Aorta (tissue), 5 donors: ENCODE measurements around the gene BCAS2. TPM values are rescaled to one million over a fixed set of nuclear protein-coding genes. Genes with fewer than 3 reads are reported as not detected.
"Not testable (repeated sequence)": the region's sequence is repeated elsewhere in the genome, so short reads cannot be mapped to it uniquely, and the experiment has no call there.

ENCODE experiments used
- ATAC-seq: fragments of 200-7000 bp; cut with Tn5 transposase; one replicate; pipeline ENCODE4 v1.9.1; 2022; ENCODE audit warnings: moderate library complexity; ENCODE audit not compliant: low FRiP score
- DNase-seq, 2 donors: peaks; one replicate each; pipeline ENCODE4 v3.0.0-alpha.2; 2020
- H3K27ac ChIP-seq, 2 donors: one replicate each; pipeline ENCODE4 v1.5.1; 2013; ENCODE audit warnings: low read length in 2 of 2, mild to moderate bottlenecking in 2 of 2, moderate library complexity in 2 of 2, control low read depth in 1 of 2, inconsistent platforms in 1 of 2, low read depth in 1 of 2
- H3K27me3 ChIP-seq, 2 donors: one replicate each; pipeline ENCODE4 v1.6.1; 2013; ENCODE audit warnings: control low read depth in 1 of 2, low read length in 1 of 2, mild to moderate bottlenecking in 1 of 2, moderate library complexity in 1 of 2; ENCODE audit not compliant: insufficient read depth in 2 of 2, control insufficient read depth in 1 of 2
- H3K36me3 ChIP-seq, 2 donors: one replicate each; pipeline ENCODE4 v1.6.1; 2013; ENCODE audit warnings: control low read depth in 1 of 2, low read length in 1 of 2, mild to moderate bottlenecking in 1 of 2; ENCODE audit not compliant: insufficient read depth in 2 of 2, control insufficient read depth in 1 of 2
- H3K4me1 ChIP-seq, 2 donors: one replicate each; pipeline ENCODE4 v1.6.1; 2013; ENCODE audit warnings: low read length in 2 of 2, control low read depth in 1 of 2, mild to moderate bottlenecking in 1 of 2, moderate library complexity in 1 of 2; ENCODE audit not compliant: insufficient read depth in 2 of 2, control insufficient read depth in 1 of 2
- H3K4me3 ChIP-seq, 2 donors: one replicate each; pipeline ENCODE4 v1.5.1; 2013; ENCODE audit warnings: low read length in 2 of 2, control low read depth in 1 of 2, mild to moderate bottlenecking in 1 of 2
- H3K9me3 ChIP-seq: one replicate; pipeline ENCODE4 v1.6.1; 2013; ENCODE audit warnings: mild to moderate bottlenecking, low read length; ENCODE audit not compliant: control insufficient read depth
- WGBS, 2 donors: extraction: QIAGEN DNeasy Blood & Tissue Kit; methylation state at CpG; one replicate each; pipeline ENCODE4 v1.1.7; 2013; 5-methylcytosine and 5-hydroxymethylcytosine counted together
- intact Hi-C, 2 donors: fragments of 100-400 bp; cut with DNase I; formaldehyde crosslinking; loops; one replicate each; pipeline versions ENCODE4 v1.14.2 to v1.15.0; 2022
- polyA plus RNA-seq, 2 donors: library from polyadenylated mRNA; stranded (reverse); fragments of 200-250 nt; gene quantifications; one replicate each; pipeline ENCODE4 v1.2.3, GENCODE V29; 2013
- total RNA-seq, 2 donors: library from RNA; stranded (reverse); fragmentation: NEBNext Ultra II Directional; extraction: Animal tissue kit (Norgen Biotek cat#: 25700); gene quantifications; one replicate each; pipeline ENCODE4 v1.2.1, GENCODE V29; 2021
- donor health status: healthy with polysubstance abuse.
- donor health status: Bipolar disorder and iron deficiency.
- donor health status: DM: no; HTN: no; CAD: no.
- donor health status: DM: no; HTN: no; CAD: no.
- donor health status: DM: yes; HTN: yes; CAD: no.

The BCAS2 gene
- total and polyA plus RNA-seq, 4 donors, result 23.9 to 38.1 (median 30.7) TPM

DNA sequence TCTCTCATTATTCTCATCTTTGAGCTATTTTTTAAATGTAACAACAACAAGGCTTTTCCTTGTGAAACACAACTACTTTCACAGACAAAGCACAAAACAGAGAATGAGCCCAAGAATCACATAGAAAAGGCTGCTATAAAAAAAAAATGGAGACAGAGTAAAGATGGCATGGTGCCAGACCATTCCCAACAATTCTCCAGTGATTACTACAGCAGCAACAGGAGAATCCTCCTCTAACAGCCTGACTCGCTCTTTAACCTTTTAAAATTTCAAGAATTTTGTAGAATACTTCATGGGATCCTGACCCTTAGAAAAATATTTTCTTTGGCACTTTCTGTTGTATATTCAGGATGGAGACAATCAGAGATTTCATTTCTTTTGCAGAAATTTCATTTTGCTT, 3.8 kb upstream of the BCAS2 start:
- 61 to 63% methylated on average over 1 of the region's 1 CpG for WGBS, 2 donors
- H3K4me1 ChIP-seq, result no peaks in the 10 kb centered on the region
- no peak overlapping the region for H3K4me3 ChIP-seq
- no peak for ATAC-seq
- no peak overlapping the region for H3K27ac ChIP-seq
- no peaks in the 10 kb centered on the region for H3K27me3 ChIP-seq
- no peaks in the 10 kb centered on the region for H3K9me3 ChIP-seq
- peaks cover 2 to 3% of the 10 kb centered on the region in 2 donors for H3K36me3 ChIP-seq
- intact Hi-C loops, result loop anchor here (10.0 kb wide), 2 partner anchors 130 to 240 kb away; partner anchors contain the start of gene NRAS (in 1 of the 2)
- no peak for DNase-seq

DNA sequence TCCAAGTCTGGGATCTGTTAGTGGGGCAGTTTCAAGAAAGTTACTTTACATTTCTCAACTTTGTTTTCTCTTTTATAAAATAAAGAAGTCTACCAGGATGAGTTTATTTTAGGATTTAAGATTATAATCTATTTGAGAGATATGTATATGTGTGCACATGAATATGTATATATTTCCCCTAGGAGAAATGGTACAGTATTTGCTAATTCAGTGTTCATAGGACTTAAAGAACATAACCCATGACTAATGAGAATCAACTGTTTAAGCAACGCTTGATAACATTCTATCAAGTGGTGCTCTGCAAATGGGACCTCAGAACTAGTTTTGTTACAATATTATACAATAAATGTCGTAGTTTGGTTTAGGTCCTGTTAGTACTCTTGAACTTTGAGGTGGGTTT, 7.0 kb downstream of the BCAS2 start:
- no peak for DNase-seq
- peaks cover 0 to 17% of the 10 kb centered on the region in 2 donors for H3K36me3 ChIP-seq
- no peak overlapping the region for H3K27ac ChIP-seq
- ATAC-seq, result no peak
- H3K27me3 ChIP-seq, result no peaks in the 10 kb centered on the region
- intact Hi-C loops, result no loop called here
- no peak overlapping the region for H3K4me3 ChIP-seq
- no peaks in the 10 kb centered on the region for H3K4me1 ChIP-seq
- WGBS, 2 donors, result 94 to 98% methylated on average over 2 of the region's 2 CpGs
- no peaks in the 10 kb centered on the region for H3K9me3 ChIP-seq

DNA sequence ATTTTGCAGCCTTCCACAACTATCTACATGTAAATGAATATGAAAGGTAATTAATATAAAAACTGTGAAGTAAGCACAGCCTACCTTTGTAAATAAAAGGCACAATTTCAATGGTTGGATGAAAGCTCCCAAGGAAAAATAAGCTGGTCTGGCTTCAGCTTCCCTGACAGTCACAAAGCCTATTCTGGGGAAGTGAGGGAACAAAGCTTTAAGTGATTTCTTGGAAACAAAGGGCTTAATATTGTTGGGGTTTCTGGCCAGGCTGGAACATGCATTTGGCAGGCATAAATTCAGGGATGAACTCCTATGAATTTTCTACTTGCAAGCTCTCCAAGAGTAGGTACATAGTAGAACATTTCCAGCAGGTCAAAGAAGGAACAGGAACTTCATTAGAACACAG, 17.3 kb downstream of the BCAS2 start:
- DNase-seq (no peak), ATAC-seq (no peak)
- intact Hi-C loops, result no loop called here
- Histone ChIP-seq H3K36me3 (peaks cover 2 to 6% of the 10 kb centered on the region in 2 donors), H3K9me3 (no peaks in the 10 kb centered on the region), H3K4me1 (no peaks in the 10 kb centered on the region), H3K4me3 (no peak overlapping the region), H3K27ac (no peak overlapping the region), H3K27me3 (no peaks in the 10 kb centered on the region)

DNA sequence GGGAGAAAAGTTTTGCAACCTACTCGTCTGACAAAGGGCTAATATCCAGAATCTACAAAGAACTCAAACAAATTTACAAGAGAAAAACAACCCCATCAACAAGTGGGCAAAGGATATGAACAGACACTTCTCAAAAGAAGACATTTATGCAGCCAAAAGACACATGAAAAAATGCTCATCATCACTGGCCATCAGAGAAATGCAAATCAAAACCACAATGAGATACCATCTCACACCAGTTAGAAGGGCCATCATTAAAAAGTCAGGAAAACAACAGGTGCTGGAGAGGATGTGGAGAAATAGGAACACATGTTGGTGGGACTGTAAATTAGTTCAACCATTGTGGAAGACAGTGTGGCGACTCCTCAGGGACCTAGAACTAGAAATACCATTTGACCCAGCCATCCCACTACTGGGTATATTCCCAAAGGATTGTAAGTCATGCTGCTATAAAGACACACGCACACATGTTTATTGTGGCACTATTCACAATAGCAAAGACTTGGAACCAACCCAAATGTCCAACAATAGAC, 18.4 kb downstream of the BCAS2 start:
- 64 to 65% methylated on average over 3 of the region's 3 CpGs for WGBS, 2 donors
- H3K27me3 ChIP-seq, H3K27ac ChIP-seq, H3K9me3 ChIP-seq, H3K4me3 ChIP-seq, DNase-seq, intact Hi-C loops, H3K4me1 ChIP-seq, H3K36me3 ChIP-seq, ATAC-seq: not testable (repeated sequence)

DNA sequence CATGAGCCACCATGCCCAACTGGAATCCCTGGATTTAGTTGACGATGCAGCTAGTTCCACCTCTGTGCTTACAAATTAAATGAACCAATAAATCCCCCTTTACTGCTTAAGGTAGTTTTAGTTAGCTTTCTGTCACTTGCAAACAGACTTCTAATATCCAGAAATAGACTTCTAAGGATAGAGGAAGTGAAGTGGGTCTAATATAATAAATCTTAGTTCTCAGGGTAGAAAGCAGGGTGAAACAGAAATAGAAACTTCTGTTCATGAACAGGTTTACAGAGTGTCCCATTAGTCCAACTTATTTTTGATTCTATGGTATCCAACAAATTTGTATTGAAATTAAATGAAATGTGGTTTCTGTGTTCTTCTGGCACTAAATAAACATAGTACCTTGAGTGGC, 20.1 kb downstream of the BCAS2 start:
- Histone ChIP-seq H3K4me3 (no peak overlapping the region), H3K27me3 (no peaks in the 10 kb centered on the region), H3K36me3 (no peaks in the 10 kb centered on the region), H3K27ac (no peak overlapping the region), H3K4me1 (no peaks in the 10 kb centered on the region), H3K9me3 (no peaks in the 10 kb centered on the region)
- WGBS, 2 donors, result 80 to 85% methylated on average over 1 of the region's 1 CpG
- intact Hi-C loops, result no loop called here
- no peak for DNase-seq
- no peak for ATAC-seq

DNA sequence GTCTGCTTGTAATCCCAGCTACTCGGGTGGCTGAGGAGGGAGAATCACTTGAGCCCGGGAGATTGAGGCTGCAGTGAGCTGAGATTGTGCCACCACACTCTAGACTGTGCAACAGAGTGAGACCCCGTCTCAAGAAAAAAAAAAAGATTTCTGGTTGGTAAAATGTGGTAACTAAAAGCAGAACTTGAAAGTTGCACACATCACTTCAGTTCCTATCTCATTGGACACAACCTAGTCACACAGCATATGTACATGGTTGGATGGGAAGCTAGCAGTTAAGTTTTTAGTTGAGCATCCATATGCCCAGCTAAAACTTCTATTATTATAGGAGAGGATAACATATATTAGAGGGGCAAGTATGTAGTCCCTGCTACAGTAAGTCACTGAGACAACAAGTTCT, 22.1 kb downstream of the BCAS2 start:
- DNase-seq (no peak), ATAC-seq (no peak)
- Histone ChIP-seq H3K9me3 (no peaks in the 10 kb centered on the region), H3K36me3 (no peaks in the 10 kb centered on the region), H3K27me3 (no peaks in the 10 kb centered on the region), H3K4me1 (no peaks in the 10 kb centered on the region), H3K27ac (no peak overlapping the region), H3K4me3 (no peak overlapping the region)
- intact Hi-C loops, result no loop called here
- 86 to 87% methylated on average over 3 of the region's 3 CpGs for WGBS, 2 donors

DNA sequence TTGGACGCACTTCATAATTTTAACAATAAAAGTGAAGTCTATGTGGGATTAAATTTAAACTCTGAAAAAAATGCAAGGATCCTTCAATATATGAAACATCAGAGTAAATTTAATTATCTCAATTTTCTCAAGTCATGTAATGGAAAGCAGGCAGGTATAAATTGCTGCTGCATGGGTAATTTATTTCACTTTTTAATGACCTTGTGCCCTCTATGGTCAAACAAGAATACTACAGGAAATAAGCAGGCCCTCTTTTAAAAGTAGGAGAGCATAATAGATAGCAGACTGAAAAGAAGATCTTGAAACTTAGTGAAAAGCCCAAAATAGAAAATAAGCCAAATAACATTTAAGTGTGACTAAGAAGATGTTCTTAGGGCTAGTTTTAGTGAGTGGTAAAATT, 22.9 kb downstream of the BCAS2 start:
- Histone ChIP-seq H3K27ac (no peak overlapping the region), H3K36me3 (no peaks in the 10 kb centered on the region), H3K4me1 (no peaks in the 10 kb centered on the region), H3K9me3 (no peaks in the 10 kb centered on the region), H3K4me3 (no peak overlapping the region), H3K27me3 (no peaks in the 10 kb centered on the region)
- ATAC-seq (no peak), DNase-seq (no peak)
- 91 to 97% methylated on average over 1 of the region's 1 CpG for WGBS, 2 donors
- intact Hi-C loops, result no loop called here

DNA sequence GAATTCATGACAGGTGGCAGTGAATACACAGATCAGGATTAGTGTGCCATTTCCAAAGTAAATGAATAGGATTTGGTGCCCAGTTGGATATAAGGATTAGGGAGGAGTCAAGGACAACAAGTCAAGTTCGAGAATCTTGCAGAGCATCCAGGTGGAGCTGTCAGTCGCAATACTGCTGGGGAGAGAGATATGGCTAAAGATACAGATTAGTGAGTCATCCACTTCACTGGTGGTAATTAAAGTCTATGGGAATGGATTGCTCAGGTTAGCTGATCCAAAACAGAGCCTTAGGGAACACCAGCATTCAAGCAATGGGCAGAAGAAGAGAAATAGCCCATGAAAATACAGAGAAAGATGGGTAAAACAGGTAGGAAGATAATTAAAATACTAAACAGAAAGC, 26.8 kb downstream of the BCAS2 start:
- intact Hi-C loops, result no loop called here
- no peaks in the 10 kb centered on the region for H3K36me3 ChIP-seq
- DNase-seq (no peak), ATAC-seq (no peak)
- 61 to 87% methylated on average over 2 of the region's 2 CpGs for WGBS, 2 donors
- H3K9me3 ChIP-seq, result no peaks in the 10 kb centered on the region
- H3K4me3 ChIP-seq, result no peak overlapping the region
- H3K27me3 ChIP-seq, result no peaks in the 10 kb centered on the region
- no peak overlapping the region for H3K27ac ChIP-seq
- H3K4me1 ChIP-seq, result no peaks in the 10 kb centered on the region

DNA sequence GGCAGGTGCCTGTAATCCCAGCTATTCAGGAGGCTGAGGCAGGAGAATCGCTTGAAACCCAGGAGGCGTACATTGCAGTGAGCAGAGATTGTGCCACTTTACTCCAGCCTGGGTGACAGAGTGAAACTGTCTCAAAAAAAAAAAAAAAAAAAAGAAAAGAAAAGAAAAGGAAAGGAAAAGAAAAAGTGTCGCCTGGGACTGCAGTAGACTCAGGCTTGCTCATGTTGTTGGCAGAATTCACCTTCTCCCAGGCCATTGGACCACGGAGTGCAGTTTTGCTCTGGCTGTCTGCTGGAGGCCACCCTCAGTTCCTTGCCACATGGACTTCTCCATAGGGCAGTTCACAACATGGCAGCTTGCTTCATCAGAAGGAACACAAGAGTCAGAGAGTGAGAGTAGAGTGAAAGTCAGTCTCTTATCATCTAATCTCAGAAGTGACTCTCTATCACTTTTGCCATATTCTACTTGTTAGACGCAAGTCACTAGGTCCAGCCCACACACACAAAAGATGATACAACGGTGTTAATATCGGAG, 29.2 kb downstream of the BCAS2 start:
- Histone ChIP-seq H3K4me3 (no peak overlapping the region), H3K9me3 (no peaks in the 10 kb centered on the region), H3K27ac (no peak overlapping the region), H3K36me3 (no peaks in the 10 kb centered on the region), H3K27me3 (no peaks in the 10 kb centered on the region), H3K4me1 (no peaks in the 10 kb centered on the region)
- DNase-seq, result no peak
- WGBS, 2 donors, result 94 to 97% methylated on average over 7 of the region's 7 CpGs
- no peak for ATAC-seq
- intact Hi-C loops, result no loop called here
